HG02759 (cell line): Measurements from ENCODE around the gene CACNA1S.
A peak's percentile ranks its signal among the peaks of the same experiment; 100 is the strongest.

Source experiments
- ATAC-seq: cut with Tn5 transposase; IDR thresholded peaks from one replicate; pipeline ENCODE4 v1.9.1; 2021; ENCODE audit warnings: mild to moderate bottlenecking, moderate library complexity; ENCODE audit not compliant: unreplicated experiment

CACNA1S gene

DNA sequence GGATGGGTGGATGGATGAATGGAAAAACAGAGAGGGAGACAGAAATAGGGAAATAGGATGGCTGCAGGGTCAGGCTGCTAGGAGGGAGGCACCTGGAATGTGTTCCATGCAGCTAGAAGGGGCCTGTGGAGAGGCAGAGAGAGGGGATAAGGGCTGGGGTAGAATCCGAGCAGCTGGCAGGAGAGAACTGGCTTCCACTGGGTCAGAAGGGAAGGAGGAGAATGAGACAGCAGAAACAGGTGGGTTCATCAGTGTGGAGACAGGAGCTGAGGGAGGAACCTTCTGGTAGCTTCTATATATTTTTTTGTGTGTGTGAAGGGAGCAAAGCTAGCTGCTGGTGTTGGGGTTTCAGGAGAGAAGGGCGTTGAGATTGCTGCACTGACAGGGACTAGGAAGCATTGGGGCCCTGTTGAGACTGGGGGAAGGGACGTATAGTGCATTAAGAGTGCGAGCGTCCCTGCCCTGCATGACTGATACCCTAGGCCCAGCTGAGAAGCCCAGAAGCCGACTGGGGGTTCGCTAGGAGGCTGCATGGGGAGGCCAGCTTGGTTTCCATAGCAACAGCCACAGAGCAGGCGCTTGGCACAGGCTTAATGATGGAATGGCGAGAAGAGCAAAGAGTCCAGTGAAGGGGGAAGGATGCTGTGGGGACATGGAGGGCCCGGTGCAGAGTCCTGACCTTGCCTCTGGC lies 73.9 kb downstream of the CACNA1S start:
- no peak for ATAC-seq

GRCh38 chr1:201036188-201036842 lies 75.9 kb downstream of the CACNA1S start:
- ATAC-seq: no peak

GRCh38 chr1:201034671-201035070 lies 77.6 kb downstream of the CACNA1S start:
- no peak for ATAC-seq

GRCh38 chr1:201032408-201032807 lies 79.8 kb downstream of the CACNA1S start:
- no peak for ATAC-seq

DNA sequence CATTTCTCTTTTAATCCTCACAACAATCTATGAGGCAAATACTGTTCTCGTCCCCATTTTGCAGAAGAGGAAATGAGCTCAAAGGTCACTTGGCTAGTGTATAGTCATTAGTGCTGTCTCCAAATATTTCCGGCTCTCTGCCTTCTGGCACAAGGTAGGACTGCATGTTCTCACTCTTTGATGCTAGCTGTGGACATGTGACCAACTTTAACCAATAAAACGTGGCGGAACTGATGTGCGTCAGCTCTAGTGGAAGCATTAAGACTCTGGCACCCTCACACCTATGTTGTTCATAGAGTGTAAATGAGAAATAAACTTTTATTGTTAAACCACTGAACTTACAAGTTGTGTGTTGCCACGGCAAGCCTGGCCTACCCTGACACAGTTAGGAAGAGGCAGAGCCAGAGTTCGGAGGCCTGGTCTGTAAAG lies 83.8 kb downstream of the CACNA1S start:
- no peak for ATAC-seq

- ATAC-seq: no peak
These were observed 85.4 kb downstream of the CACNA1S start for GRCh38 chr1:201026836-201027235.

GRCh38 chr1:201026234-201026633 lies 86.0 kb downstream of the CACNA1S start:
- ATAC-seq: no peak

DNA sequence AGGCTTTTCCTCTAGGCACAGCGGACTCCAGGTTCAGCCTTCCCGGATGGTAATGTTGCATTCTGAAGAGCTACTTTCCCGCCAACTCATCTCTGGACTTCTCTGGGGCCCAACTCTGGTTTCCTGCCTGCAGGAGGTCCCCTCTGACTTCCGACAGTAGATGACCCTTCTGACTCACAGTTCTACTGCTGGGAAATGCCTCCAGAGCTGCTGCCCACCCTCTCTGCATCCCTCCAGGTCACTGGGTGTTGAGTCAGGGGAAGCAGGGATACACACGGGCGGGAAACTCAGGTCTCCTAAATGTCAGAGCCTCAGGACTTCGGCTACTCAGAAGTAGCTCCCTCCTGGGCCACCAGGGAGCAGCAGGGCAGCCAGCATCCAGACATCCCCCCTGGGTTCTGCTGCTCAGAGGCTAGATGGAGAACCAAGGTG lies 86.6 kb downstream of the CACNA1S start:
- ATAC-seq: no peak

DNA sequence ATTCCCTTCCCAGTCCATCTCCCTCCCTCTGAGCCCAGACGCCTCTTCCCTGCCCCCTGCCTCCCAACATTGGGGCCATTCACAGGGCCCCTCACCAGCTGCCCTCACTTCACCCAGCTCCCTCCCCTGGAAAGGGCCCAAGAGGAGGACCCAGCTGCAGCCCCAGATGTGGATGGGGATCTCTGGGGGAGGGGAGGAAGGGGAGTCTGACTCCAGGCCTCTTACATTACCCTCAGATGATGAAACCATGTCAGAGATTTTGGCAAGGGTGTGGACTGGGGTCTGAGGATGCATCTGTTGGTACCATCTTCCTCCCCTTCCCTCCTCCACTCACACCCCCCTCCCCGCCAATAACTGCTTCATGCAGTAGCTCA lies 87.6 kb downstream of the CACNA1S start:
- no peak for ATAC-seq

- no peak for ATAC-seq
These were observed 88.2 kb downstream of the CACNA1S start for GRCh38 chr1:201023920-201024624.

DNA sequence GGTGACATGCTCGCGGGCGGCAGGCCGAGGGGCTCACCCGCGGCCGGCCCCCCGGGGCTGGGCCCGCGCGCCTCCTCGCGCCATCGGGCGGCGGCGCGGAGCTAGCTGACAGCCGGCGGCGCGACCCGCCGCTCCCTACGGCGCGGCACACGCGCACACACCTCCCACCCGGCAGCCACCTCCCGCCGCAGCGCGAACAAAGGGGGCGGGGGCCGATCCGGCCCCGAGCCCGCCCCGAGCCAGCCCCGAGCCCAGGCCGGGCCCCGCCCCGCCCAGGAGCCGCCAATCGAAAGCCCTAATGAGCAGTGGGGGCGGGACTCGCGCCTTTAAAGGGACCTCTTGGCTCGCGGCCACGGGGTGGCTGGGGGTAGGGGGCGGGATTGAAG lies 88.7 kb downstream of the CACNA1S start, which contains the start of gene KIF21B:
TSS of gene KIF21B (minus strand) at position 198 of the 386 bp plus-strand sequence. CDS start 331 bp downstream, outside the sequence.
- ATAC-seq: peak; percentile 73

DNA sequence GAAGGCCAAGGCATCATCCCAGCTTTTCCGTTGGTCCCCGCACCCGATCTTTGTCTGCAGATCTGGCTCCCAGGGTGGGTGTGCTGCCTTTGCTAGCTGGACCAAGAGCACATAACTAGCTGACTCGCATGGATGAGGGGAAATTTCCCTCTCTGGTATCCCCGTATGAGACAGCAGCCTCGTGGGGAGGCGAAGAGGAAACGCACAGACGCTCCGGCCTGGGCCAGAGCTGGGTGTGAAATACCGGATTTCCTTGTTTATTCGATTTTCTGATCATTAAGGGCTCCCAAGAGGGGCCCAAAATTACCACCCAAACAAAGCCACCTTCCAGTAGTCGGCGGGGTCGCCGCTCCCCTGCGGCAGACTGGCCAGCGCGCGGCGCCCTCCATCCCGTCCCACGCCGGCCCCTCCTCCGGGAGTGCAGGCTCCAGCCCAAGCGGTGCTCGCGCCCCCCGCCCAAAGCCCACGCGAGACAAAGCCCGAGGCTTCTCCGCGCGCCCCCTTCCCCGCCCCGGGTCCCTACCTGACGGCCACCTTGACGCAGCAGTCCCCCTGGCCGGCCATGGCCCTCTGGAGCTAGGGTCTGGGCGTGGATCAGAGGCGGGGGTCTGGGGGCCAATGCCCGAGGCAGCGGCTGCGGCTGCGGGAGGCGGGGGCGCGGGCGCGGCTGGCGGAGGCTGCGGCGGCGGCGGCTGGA lies 89.3 kb downstream of the CACNA1S start:
- ATAC-seq: no peak

GRCh38 chr1:201022493-201022819 lies 89.8 kb downstream of the CACNA1S start:
- no peak for ATAC-seq

- no peak for ATAC-seq
These were observed 90.4 kb downstream of the CACNA1S start for GRCh38 chr1:201021630-201022492.

- no peak for ATAC-seq
These were observed 91.3 kb downstream of the CACNA1S start for GRCh38 chr1:201020721-201021629.

- ATAC-seq: no peak
These were observed 92.1 kb downstream of the CACNA1S start for GRCh38 chr1:201020040-201020591.

DNA sequence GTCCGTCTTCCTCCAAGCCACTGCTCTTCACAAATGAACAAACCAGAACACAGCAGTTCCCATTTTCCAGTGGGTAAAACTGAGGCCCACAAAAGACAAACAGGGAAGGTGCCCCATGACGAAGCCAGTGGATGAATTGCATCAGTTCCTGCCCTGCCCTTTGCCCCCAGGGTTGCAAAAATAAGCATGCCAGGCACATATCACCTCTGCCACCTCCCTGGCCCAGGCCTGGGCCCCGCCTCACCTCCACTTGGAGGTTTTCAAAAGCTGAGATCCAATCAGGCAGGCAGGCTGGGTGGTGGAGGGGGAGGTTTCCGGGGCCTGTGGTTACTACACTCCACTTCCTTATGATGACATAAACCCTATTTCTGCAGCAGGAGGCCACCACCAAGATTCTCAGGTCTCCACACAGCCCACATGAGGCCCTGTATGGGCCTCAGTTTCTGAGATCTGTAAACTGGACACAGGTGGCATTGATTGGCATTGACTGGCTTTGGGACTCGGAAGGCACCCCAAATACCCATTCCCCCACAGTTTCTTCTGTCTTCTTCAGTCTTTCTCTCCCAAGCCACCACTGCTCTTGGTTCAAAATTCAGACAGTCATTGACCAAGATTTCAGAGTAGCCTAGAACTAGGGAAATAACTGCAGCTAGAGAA lies 92.8 kb downstream of the CACNA1S start:
- peak; percentile 60 for ATAC-seq

DNA sequence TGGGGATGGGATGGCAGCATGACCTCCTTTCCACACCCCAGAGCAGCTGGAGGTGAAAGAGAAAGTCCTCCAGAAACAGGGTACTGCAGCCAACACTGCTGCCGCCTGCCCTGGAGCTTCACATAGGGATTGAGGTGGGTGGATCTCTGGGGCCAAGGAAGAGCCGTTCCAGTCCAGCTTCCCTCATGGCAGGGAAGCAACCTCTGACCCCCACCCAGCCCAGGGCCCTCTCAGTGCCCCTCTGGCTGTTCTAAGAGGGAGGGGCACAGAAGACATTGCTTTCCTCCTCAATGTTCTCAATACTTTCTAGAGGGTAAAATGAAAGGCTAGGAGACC lies 94.4 kb downstream of the CACNA1S start:
- ATAC-seq: no peak
